Fibroblast of pulmonary artery (primary cell): ENCODE results near the gene OFD1.

Source experiments
- DNase-seq: peaks from one replicate; pipeline ENCODE4 v3.0.0-alpha.2; 2010; ENCODE audit warnings: low read depth
- H3K4me3 ChIP-seq: replicated peaks from 2 replicates; pipeline ENCODE4 v1.5.1; 2011; ENCODE audit warnings: low read depth, mild to moderate bottlenecking, control low read depth, low read length, moderate library complexity
- CTCF ChIP-seq: IDR thresholded peaks from 2 replicates; pipeline ENCODE4 v1.5.1; 2011; ENCODE audit warnings: mild to moderate bottlenecking, control low read depth, low read length, inconsistent platforms; ENCODE audit errors: missing control alignments

OFD1 gene

GRCh38 chrX:13689741-13690211, 44.8 kb upstream of the OFD1 start:
- no peak for DNase-seq
- no peak for TF ChIP-seq CTCF

GRCh38 chrX:13690836-13691235, 43.7 kb upstream of the OFD1 start:
- H3K4me3 ChIP-seq = peak overlapping the region; percentile 71
- TF ChIP-seq CTCF = no peak
- no peak for DNase-seq

More at GRCh38 chrX:13689741-13690211, 44.8 kb upstream of the OFD1 start:
- H3K4me3 ChIP-seq = peak overlapping the region; percentile 71

GRCh38 chrX:13691841-13692371, 42.6 kb upstream of the OFD1 start:
- H3K4me3 ChIP-seq = no peak overlapping the region
- DNase-seq = no peak
- TF ChIP-seq CTCF = no peak

- DNase-seq = no peak
- H3K4me3 ChIP-seq = no peak overlapping the region
- TF ChIP-seq CTCF = no peak
These were observed 41.7 kb upstream of the OFD1 start for GRCh38 chrX:13692771-13693231.

- H3K4me3 ChIP-seq = no peak overlapping the region
- DNase-seq = no peak
- no peak for TF ChIP-seq CTCF
These were observed 41.1 kb upstream of the OFD1 start for GRCh38 chrX:13693341-13693961.

GRCh38 chrX:13694359-13694758, 40.2 kb upstream of the OFD1 start:
- DNase-seq = no peak
- no peak for TF ChIP-seq CTCF
- no peak overlapping the region for H3K4me3 ChIP-seq

GRCh38 chrX:13694983-13695382, 39.6 kb upstream of the OFD1 start:
- TF ChIP-seq CTCF = no peak
- no peak for DNase-seq
- H3K4me3 ChIP-seq = no peak overlapping the region
